GM21737 (cell line): ENCODE data around the gene TMEM131.
"Not testable (repeated sequence)": the region's sequence is repeated elsewhere in the genome, so short reads cannot be mapped to it uniquely, and the experiment has no call there.

Source experiments
- ATAC-seq: cut with Tn5 transposase; IDR thresholded peaks from one replicate; pipeline ENCODE4 v1.9.1; 2021; ENCODE audit warnings: mild to moderate bottlenecking, moderate library complexity; ENCODE audit not compliant: unreplicated experiment

The TMEM131 gene

DNA sequence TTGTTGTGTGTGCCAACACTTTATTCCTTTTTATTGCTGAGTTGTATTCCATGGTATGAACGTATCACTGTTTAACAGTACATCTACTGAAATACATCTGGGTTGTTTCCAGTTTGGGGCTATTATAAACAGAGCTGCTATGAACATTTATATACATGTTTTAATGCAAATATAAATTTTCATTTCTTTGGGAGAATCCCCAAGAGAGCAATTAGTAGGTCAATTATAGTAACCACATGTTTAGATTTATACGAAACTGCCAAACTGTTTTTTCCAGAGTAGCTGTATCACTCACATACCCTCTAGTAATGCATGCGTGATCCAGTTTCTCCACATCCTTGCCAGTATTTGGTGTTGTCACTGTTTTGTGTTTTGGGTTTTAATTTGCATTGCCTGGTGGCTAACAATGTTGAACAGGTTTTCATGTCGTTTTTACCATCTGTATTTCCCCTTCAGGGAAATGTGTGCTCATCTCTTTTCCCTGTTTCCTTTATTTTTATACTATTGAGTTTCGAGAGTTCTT is 81.0 kb downstream of the TMEM131 start:
- ATAC-seq = no peak

DNA sequence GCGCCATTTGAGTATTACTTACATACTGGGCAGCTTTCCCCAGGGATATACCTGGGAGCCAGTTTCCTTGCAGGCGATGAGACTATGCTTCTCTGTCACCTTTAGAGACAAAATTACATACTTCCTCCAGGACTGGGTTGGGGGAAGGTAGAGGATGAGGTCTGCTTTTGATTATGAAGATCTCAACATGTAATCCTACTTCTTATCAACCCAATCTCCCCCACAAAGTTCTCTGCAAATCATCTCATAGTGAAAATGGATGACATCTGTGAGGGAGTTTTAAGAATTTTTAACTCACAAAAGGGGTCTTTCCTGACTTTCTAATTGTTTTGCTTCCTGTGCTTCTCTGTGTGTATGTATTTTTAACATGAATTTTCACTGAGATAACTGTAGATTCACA is 81.9 kb downstream of the TMEM131 start:
- no peak for ATAC-seq

DNA sequence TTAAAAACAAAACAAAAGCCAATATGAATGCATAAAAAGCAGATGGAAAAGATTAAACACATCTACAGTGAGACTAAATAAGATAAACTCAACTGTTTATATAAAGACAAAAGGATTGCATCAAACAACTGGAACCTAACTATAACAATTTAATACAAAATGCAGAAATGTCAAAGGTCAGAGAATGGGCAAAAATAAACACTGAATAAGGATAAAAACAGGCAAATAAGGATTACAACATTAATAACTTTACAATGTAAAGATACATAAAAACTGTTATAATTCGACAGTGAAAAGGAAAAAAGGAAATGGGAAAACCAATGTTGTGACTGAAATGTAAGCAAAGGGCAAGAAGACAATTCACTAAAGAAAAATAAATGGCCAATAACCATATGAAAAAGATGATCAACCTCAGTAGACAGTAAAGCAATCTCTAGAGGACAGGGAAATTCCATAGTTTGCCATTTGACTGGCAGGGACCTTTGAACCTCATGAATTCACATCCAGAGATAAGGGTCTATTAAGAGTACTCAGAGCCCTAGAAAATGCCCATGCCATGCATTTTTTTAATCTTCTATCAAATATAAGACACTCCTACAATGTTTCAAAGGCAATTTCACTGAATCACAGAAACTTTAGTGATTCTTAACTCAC is 83.7 kb downstream of the TMEM131 start:
- ATAC-seq = no peak

DNA sequence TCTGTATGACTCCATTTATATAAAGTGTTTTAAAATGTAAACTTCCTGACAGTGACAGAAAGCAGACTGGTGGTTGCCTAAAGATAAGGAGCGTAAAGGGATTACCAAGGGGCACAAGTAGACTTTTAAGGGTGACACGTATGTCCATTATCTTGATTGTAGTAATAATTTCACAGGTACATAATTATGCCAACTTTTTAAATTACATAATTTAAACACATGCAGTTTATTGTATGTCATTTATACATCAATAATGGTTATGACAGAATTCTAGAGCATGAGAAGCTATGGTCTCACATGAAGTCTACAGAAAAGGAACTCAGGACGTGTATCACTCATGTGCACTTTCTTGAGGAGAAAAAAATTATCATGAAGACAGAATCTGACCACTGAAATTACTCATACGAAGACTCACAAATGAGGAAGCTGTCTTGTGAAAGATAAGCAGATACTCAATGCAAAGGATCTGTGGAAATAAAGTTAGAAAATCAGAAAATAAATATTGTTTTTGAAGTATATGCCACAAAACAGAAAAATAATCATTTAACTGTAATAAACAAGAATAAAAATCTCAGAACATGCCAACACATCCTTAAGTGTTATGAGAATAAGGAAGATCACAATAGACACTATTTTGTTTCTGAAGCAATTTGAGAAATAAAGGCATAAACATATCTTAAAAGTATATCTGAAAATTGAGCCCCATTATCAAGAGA is 84.4 kb downstream of the TMEM131 start:
- ATAC-seq = peak; percentile 58

DNA sequence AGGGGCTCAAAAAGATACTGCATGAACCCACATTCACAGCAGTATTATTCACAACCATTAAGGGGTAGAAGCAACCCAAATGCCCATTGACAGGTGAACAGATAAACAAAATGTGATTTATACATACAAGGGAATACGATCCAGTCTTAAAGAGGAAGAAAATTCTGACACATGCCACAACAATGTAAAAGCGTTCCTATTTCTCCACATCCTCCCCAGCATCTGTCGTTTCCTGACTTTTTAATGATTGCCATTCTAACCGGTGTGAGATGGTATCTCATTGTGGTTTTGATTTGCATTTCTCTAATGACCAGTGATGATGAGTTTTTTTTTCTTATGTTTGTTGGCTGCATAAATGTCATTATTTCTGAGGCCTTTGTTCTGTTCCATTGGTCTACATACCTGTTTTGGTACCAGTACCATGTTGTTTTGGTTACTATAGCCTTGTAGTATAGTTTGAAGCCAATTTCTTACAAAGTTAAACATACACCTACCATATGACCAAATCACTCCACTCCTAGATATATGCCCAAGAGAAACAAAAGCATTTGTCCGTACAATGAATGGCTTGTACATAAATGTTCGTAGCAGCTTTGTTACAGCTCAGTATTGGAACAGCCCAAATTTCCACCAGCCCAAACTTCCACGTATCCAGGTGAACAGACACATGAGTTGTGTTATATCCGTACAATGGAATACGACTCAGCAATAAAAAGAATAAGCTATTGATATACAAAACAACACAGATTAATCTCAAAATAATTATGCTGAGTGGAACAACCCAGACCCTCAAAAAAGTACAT is 85.1 kb downstream of the TMEM131 start:
- ATAC-seq = no peak

DNA sequence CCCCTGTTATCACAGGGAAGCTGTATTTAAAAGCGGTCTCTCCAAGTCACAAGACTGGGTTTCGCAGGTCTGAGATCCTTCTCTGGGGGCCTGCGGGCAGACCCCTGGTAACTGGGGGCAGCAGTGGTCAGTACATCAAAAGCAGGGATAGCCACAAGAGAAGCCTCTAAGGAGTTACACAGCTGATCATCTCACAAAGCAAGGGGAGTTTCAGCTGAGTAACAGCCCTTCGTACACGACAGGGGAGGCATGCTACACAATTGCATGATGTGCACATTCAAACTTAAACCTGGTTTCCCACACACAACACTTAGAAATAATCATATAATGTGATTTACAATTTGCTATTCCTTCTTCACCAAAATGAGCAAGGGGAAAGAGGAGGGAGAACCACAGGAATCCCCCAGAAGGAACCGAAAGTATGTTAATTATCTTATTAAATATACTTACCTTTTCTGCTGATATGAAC is 87.5 kb downstream of the TMEM131 start:
- ATAC-seq = no peak

DNA sequence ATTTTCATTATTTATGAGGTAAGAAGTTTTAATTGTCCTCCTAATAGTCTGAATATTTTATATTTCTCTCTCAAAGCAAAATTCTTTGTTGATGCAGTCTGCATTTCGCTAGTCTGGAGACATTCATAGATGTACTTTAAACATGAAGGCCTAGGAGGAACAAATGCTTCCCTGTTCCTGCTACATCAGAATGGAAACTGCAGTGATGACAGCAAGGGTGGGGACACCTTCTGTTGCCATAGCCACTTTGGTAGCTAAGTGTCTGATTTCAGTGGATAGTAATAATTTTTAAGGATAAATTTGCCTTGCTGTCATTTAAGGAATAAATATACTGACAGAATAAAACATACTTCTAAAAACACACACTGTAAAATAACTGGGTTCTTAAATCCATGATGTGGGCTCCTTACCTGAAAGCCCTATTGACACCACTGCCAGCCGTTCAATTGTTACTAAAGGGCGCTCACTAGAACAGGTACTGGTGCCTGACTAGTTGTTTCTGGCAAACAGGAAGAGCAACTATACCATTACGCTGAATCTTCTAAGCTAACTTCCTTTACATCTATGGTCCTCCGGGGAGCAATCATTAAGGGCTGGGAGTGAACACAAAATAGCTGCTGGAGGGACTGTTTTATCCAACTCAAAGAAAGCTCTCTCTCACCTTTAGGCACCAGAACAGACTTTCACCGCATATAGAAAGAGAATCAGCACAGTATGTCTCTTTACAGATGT is 88.2 kb downstream of the TMEM131 start:
- no peak for ATAC-seq

DNA sequence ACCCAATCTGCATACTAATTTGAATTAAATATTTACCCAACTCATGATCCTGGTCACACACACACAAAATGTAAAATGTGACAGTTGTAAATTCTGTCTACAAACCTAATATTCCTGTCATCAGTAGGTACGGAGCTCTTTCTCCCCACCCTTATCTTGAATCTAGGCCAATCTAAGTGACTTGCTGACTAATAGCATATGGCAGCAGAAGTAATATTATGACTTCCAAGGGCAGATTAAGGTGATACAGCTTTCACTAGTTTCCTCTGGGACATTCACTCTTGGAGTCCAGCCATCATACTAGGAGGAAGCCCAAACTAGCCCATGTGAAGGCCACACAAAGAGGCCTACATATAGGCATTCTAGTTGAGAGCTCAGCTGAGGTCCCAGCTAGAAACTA is 89.4 kb downstream of the TMEM131 start:
- no peak for ATAC-seq

DNA sequence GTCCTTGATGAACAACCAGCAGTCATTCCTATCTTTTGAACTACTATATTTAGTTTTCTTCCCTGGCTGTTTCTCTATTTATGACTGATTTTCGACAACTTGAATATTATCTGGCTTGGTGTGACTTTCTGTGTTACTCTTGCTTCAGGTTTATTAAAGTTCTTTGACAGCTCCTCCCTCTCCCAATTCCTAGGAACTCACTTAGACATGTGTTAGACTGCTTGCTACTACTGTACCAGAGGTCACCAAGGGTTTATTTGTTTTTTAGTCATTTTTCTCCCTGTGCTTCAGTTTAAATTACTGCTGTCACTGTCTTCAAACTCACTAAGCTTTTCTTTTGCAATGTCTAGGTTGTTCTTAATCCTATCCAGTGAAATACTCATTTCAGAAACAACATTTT is 90.5 kb downstream of the TMEM131 start:
- ATAC-seq = no peak

DNA sequence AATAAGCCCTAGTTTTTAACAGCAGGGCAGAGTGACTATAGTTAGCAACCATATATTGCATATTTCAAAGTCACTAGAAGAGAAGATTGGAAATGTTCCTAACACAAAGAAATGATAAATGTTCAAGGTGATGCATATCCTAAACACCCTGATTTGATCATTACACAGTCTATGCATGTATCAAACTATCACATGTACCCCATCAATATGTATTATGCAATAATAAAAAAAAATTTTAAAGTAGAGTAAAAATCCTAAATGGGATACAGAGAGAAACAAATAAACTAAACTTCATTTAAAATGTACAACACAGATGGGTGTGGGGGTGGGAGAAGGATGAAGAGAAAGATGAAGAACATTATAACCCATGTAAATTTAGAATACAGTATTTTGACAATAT is 93.9 kb downstream of the TMEM131 start:
- no peak for ATAC-seq

DNA sequence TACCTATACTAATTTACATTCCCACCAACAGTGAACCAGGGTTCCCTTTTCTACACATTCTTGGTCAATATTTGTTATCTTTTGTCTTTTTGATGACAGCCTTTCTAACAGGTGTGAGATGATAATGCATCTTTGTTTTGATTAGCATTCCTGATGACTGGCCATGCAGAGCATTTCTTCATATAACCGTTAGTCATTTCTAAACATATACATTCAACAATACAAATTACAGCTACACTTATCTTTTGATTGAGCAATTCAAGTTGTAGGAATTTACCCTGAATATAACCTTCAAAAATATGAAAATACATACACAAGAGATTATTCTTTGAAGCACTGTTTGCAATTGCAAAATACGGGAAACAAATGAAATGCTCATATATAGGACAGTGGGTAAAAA is 94.9 kb downstream of the TMEM131 start:
- no peak for ATAC-seq

DNA sequence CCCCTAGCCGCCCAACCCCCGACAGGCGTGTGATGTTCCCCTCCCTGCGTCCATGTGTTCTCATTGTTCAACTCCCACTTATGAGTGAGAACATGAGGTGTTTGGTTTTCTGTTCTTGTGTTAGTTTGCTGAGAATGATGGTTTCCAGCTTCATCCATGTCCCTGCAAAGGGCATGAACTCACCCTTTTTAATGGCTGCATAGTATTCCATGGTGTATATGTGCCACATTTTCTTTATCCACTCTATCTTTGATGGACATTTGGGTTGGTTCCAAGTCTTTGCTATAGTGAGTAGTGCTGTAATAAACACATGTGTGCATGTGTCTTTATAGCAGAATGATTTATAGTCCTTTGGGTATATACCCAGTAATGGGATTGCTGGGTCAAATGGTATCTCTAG is 102.7 kb downstream of the TMEM131 start:
- ATAC-seq = not testable (repeated sequence)

DNA sequence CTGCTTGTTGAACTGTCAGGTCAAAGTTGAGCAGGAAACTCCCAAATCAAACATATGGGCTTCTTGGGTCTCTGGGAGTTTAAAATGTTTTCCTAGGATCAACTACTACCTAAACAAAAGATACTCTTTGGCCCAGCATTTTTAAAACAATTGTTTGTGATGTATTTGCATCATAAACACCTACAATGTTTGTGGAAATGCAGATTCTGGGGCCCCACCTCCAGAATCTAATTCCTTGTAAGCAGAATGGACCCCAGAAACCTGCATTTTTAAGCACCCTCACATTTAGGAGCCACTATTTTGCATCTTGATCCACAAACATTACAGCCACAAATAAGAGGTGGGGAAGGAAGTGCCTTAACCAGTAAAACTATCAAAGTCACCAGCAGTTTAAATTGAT is 104.1 kb downstream of the TMEM131 start:
- no peak for ATAC-seq

DNA sequence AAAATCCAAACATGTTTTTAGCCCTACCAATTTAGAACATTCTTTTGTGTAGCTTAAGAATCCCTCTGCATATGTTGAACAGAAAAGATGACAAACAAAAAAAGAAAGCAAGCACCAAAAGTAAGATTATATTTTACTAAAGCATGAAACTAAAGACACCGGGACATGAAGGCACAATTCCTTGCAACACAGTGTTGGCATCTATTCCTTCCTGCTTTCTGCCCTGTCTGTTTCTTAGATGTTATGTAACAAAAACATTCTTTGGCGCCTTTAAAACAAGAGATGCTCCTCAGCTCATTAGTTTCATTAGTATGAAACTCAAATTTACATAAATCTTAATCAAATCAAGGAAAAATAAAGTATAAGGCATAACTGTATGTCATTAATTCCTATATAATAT is 106.6 kb downstream of the TMEM131 start:
- no peak for ATAC-seq

DNA sequence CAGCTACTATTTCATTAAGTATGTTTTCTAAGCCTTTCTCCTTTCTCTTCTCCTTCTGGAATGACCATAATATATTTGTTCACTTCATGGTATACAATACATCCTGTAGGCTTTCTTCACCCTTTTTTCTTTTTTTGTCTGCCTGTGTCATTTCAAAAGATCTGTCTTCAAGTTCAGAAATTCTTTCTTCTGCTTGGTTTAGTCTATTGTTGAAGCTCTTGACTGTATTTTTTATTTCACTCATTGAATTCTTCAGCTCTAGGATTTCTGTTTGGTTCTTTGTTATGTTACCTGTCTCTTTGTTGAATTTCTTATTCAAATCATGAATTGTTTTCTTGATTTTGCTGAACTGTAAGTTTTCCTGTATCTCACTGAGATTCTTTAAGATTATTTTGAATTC is 109.9 kb downstream of the TMEM131 start:
- ATAC-seq = no peak

DNA sequence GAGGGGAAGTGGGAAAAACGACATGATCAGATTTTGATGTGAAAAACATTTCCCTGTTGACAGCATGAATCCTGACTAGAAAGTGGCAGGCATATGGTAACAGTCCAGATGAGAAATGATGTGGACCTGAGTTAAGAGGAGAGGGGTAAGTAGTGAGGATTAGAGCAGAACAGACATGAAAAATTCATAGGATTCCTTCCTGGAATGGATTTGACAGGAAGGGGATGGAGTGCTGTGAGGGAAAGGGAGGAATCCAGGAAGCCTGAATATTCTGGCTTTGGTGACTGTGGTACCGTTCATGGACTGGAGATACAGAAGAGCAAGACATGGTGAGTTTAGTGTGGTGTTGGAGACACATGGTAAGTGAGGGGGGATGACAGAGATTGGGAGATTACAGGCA is 115.4 kb downstream of the TMEM131 start:
- no peak for ATAC-seq

DNA sequence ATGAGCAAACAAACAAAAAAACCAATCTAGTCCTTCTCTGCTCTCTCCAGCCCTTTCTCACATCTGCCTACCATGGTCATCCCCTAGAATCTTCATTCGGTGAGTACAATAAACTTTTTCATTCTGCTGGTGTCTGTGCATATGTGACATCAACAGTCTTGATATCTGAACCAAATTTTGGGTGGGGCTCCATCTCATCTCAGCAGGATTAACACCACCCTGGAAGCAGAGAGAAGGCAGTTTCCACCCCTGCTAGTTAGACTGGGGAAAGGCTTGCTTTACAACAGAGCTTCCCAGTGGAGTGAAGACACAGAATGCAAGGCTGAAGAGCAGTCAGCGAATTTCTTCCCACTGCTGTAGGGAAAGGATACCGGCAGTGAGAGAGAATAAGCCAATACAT is 116.9 kb downstream of the TMEM131 start:
- no peak for ATAC-seq

DNA sequence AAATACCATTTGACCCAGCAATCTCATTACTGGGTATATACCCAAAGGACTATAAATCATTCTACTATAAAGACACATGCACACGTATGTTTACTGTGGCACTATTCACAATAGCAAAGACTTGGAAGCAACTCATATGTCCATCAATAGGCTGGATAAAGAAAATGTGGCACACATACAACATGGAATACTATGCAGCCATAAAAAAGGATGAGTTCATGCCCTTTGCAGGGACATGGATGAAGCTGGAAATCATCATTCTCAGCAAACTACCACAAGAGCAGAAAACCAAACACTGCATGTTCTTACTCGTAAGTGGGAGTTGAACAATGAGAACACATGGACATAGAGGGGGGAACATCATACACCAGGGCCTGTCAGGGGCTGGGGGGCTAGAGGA is 117.4 kb downstream of the TMEM131 start:
- ATAC-seq = not testable (repeated sequence)

DNA sequence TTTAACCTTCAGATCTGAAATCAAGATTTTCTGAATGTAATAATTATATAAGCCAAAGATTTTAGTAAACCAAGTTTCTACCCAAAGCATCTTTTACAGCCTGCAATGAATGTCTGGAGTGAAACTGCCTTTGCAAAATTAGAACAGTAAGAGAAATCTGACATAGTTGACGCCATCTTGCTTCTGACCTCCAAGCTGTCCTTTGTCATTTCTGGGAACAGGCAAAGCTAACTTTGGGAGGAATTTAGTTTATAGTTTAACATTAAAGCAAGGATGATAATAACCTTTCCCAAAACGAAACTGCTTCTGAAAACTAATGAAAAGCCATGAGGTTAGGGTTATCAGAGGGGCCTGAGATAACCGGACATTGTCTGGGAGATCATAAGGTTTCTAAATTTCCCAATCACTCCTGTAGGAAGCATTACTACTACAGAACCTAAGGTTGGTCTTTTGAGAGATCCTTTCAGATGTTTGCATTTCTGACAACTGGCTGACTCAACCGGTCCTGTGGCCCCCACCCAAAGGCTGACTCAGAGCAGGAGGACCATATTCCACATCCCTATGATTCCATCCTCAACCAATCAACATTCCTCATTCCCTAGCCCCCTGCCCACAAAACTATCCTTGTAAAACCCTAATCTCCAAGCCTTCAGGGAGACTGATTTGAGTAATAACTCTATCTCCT is 124.5 kb downstream of the TMEM131 start:
- no peak for ATAC-seq

DNA sequence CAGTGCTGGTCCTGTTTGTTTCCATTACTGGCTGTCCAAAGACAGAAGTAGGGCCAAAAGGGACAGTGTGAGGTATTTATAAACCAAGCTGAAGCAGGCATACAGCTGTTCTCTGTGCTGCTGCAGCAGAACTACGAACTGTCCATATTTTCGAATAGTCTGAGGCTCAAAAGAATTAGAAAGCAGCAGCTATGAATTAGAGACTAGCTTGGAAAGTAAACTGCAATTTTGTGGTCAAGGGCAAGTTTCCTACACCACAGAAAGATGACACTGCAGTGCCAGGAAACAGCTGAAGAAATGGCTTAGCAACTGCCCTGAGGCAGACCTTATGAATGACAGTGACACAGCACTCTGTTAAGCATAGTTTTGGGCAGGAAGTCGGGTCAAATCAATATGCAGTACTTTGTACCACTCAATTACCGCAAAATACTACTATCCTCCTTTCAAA is 125.3 kb downstream of the TMEM131 start:
- peak; percentile 99 for ATAC-seq
